SK-N-SH (cell line): Measurements from ENCODE around the gene MAP4K1. TPM values are rescaled to one million over a fixed set of nuclear protein-coding genes. Genes with fewer than 3 reads are reported as not detected.

ENCODE experiments used
- CTCF ChIA-PET: fragments of 300-600, 350-600 bp; formaldehyde crosslinking; extraction: SDS; loops from one replicate; lab custom pipeline; 2021; lab: Yijun Ruan, JAX
- POLR2A ChIA-PET: fragments of 350-600 bp; sonication (Branson Sonifier 250); formaldehyde crosslinking; extraction: SDS; loops from one replicate; lab custom pipeline; 2020; ENCODE audit warnings: antibody characterized with exemption, inconsistent platforms; lab: Yijun Ruan, JAX
- DNase-seq: peaks from one replicate; pipeline ENCODE4 v3.0.0; 2012
- H2AFZ ChIP-seq: fragments of 200-600 bp; sonication (generic); 2 replicates; pipeline ENCODE4 v1.8.1; 2016; ENCODE audit warnings: antibody characterized with exemption, mild to moderate bottlenecking, low read depth
- H3F3A ChIP-seq: fragments of 200-600 bp; sonication (generic); replicated peaks from 2 replicates; pipeline ENCODE3; 2016; ENCODE audit warnings: antibody characterized with exemption, mild to moderate bottlenecking; ENCODE audit not compliant: insufficient read depth
- H3K27ac ChIP-seq, 2 experiments: fragments of 200-500 bp in 1 of 2; fragments of 200-600 bp in 1 of 2; sonication (Bioruptor generic) in 1 of 2; sonication (generic), shearing (Covaris generic) in 1 of 2; 2 replicates each; pipeline versions ENCODE4 v1.5.1 to v1.6.1; 2014 to 2016; ENCODE audit warnings: low read depth in 2 of 2, inconsistent platforms in 1 of 2, low read length in 1 of 2, mild to moderate bottlenecking in 1 of 2, mixed read lengths in 1 of 2
- H3K27me3 ChIP-seq: fragments of 200-600 bp; sonication (generic), shearing (Covaris generic); 2 replicates; pipeline ENCODE4 v1.6.1; 2016; ENCODE audit warnings: mixed run types; ENCODE audit not compliant: insufficient read depth
- H3K36me3 ChIP-seq, 2 experiments: fragments of 200-500 bp in 1 of 2; fragments of 200-600 bp in 1 of 2; sonication (Bioruptor generic) in 1 of 2; sonication (generic) in 1 of 2; replicated peaks in 1 of 2; 2 replicates each; pipeline versions ENCODE3 to v1.5.1; 2014 to 2016; ENCODE audit warnings: low read length in 1 of 2, mild to moderate bottlenecking in 1 of 2; ENCODE audit not compliant: insufficient read depth in 2 of 2, control insufficient read depth in 1 of 2
- H3K4me1 ChIP-seq, 2 experiments: fragments of 200-500 bp in 1 of 2; fragments of 200-600 bp in 1 of 2; sonication (Bioruptor generic) in 1 of 2; sonication (generic), shearing (Covaris generic) in 1 of 2; 2 replicates each; pipeline versions ENCODE4 v1.5.1 to v1.6.1; 2014 to 2016; ENCODE audit warnings: low read depth in 1 of 2, low read length in 1 of 2, mixed run types in 1 of 2; ENCODE audit not compliant: insufficient read depth in 2 of 2, control insufficient read depth in 1 of 2
- H3K4me2 ChIP-seq: fragments of 200-600 bp; sonication (generic), shearing (Covaris generic); 2 replicates; pipeline ENCODE4 v1.6.1; 2017; ENCODE audit warnings: mixed run types
- H3K4me3 ChIP-seq, 2 experiments: fragments of 200-500 bp in 1 of 2; fragments of 200-600 bp in 1 of 2; sonication (Bioruptor generic) in 1 of 2; sonication (generic), shearing (Covaris generic) in 1 of 2; 2 replicates each; pipeline versions ENCODE4 v1.5.1 to v1.8.1; 2014 to 2016; ENCODE audit warnings: low read depth in 2 of 2, inconsistent platforms in 1 of 2, low read length in 1 of 2, mild to moderate bottlenecking in 1 of 2, mixed read lengths in 1 of 2, moderate library complexity in 1 of 2
- H3K79me2 ChIP-seq: fragments of 200-600 bp; sonication (generic); 2 replicates; pipeline ENCODE4 v1.8.1; 2017; ENCODE audit warnings: mild to moderate bottlenecking; ENCODE audit not compliant: insufficient read depth
- H3K9ac ChIP-seq: fragments of 200-600 bp; sonication (generic); 2 replicates; pipeline ENCODE4 v1.6.1; 2017; ENCODE audit warnings: mixed run types
- H3K9me2 ChIP-seq: fragments of 200-600 bp; sonication (generic); 2 replicates; pipeline ENCODE4 v1.6.1; 2017; ENCODE audit warnings: mixed run types
- H3K9me3 ChIP-seq: fragments of 200-600 bp; sonication (generic); 2 replicates; pipeline ENCODE4 v1.6.1; 2017; ENCODE audit warnings: mixed run types, mild to moderate bottlenecking, moderate library complexity
- H4K20me1 ChIP-seq: fragments of 200-600 bp; sonication (generic); 2 replicates; pipeline ENCODE4 v1.6.1; 2017; ENCODE audit warnings: mild to moderate bottlenecking, mixed run types; ENCODE audit not compliant: insufficient read depth
- ELF1 ChIP-seq: IDR thresholded peaks from 2 replicates; pipeline ENCODE4 v1.4.0; 2012
- EP300 ChIP-seq, 2 experiments: IDR thresholded peaks; 2 replicates each; pipeline versions ENCODE4 v1.4.0 to v1.6.1; 2012; ENCODE audit warnings: borderline replicate concordance in 1 of 2, low read depth in 1 of 2, low read length in 1 of 2
- FOSL2 ChIP-seq: IDR thresholded peaks from 2 replicates; pipeline ENCODE4 v1.4.0; 2012; ENCODE audit warnings: low read depth, mild to moderate bottlenecking, moderate library complexity, borderline replicate concordance
- FOXJ3 ChIP-seq: sonication (generic); formaldehyde crosslinking; IDR thresholded peaks from 2 replicates; pipeline ENCODE4 v1.5.1; 2020; ENCODE audit warnings: mild to moderate bottlenecking, missing genetic modification reagents
- GABPA ChIP-seq: IDR thresholded peaks from 2 replicates; pipeline ENCODE4 v1.4.0; 2012; ENCODE audit warnings: low read depth, mild to moderate bottlenecking
- GATA2 ChIP-seq: sonication (generic); formaldehyde crosslinking; IDR thresholded peaks from 2 replicates; pipeline ENCODE4 v1.5.0; 2020; ENCODE audit warnings: mild to moderate bottlenecking, missing genetic modification reagents
- MAX ChIP-seq: IDR thresholded peaks from 2 replicates; pipeline ENCODE4 v1.4.0; 2012; ENCODE audit warnings: low read depth
- MEF2A ChIP-seq: IDR thresholded peaks from 2 replicates; pipeline ENCODE4 v1.4.0; 2012; ENCODE audit warnings: low read depth, borderline replicate concordance
- MXI1 ChIP-seq: IDR thresholded peaks from 2 replicates; pipeline ENCODE4 v1.6.1; 2012; ENCODE audit warnings: mild to moderate bottlenecking, low read depth, low read length, improper control_type of control experiment
- NRF1 ChIP-seq: IDR thresholded peaks from 2 replicates; pipeline ENCODE4 v1.6.1; 2012; ENCODE audit warnings: low read depth, mild to moderate bottlenecking, low read length
- PBX3 ChIP-seq: IDR thresholded peaks from 2 replicates; pipeline ENCODE4; 2012
- RCOR1 ChIP-seq: fragments of 150-350 bp; IDR thresholded peaks from 2 replicates; pipeline ENCODE4 v1.6.1; 2017; ENCODE audit warnings: antibody characterized with exemption, low read length
- RXRA ChIP-seq: IDR thresholded peaks from 2 replicates; pipeline ENCODE4 v1.4.0; 2012; ENCODE audit warnings: low read depth, mild to moderate bottlenecking, borderline replicate concordance
- SIN3A ChIP-seq: IDR thresholded peaks from 2 replicates; pipeline ENCODE4 v1.6.1; 2012; ENCODE audit warnings: low read depth, mild to moderate bottlenecking, low read length, moderate library complexity, borderline replicate concordance
- TEAD4 ChIP-seq: IDR thresholded peaks from 2 replicates; pipeline ENCODE4 v1.4.0; 2012; ENCODE audit warnings: mild to moderate bottlenecking, borderline replicate concordance; ENCODE audit not compliant: insufficient read depth
- WGBS: methylation state at CpG from one replicate; pipeline ENCODE4 v1.1.6; 2017; ENCODE audit warnings: low lambda C conversion rate; 5-methylcytosine and 5-hydroxymethylcytosine counted together
- polyA plus RNA-seq, 3 experiments: library from polyadenylated mRNA; depleted of rRNA; stranded (reverse); fragments of >200 nt; gene quantifications; 2 replicates each; pipeline ENCODE4 v1.2.3, GENCODE V29; 2012

MAP4K1 gene
- polyA plus RNA-seq, 1 of the 3 experiments (the other 2 are of a cell fraction) = 0.31 TPM

GRCh38 chr19:38539751-38540150, 78.0 kb downstream of the MAP4K1 start:
- H3K27ac ChIP-seq = no peak overlapping the region
- peaks cover 6% of the 10 kb centered on the region for H3F3A ChIP-seq
- H3K4me3 ChIP-seq = no peak overlapping the region
- H4K20me1 ChIP-seq = no peaks in the 10 kb centered on the region
- H2AFZ ChIP-seq = no peak overlapping the region
- ChIA-PET CTCF (no interaction called here), POLR2A (no interaction called here)
- no peak overlapping the region for H3K4me2 ChIP-seq
- H3K36me3 ChIP-seq = no peaks in the 10 kb centered on the region
- no peak for DNase-seq
- no peaks in the 10 kb centered on the region for H3K27me3 ChIP-seq
- peaks cover 3 to 12% of the 10 kb centered on the region in 2 experiments; a peak in 2 of 4 replicates for H3K4me1 ChIP-seq
- no peaks in the 10 kb centered on the region for H3K79me2 ChIP-seq
- H3K9me3 ChIP-seq = no peaks in the 10 kb centered on the region; the same call in 1 of the 2 replicates
- no peaks in the 10 kb centered on the region for H3K9me2 ChIP-seq
- WGBS = 0% methylated on average over 1 of the region's 1 CpG
- no peak overlapping the region for H3K9ac ChIP-seq
- TF ChIP-seq RXRA (no peak), TEAD4 (no peak), FOXJ3 (no peak)

GRCh38 chr19:38538793-38539528, 78.8 kb downstream of the MAP4K1 start:
- CTCF ChIA-PET = no interaction called here
- no peaks in the 10 kb centered on the region for H3K79me2 ChIP-seq
- no peaks in the 10 kb centered on the region for H4K20me1 ChIP-seq
- H3K36me3 ChIP-seq = no peaks in the 10 kb centered on the region
- H3K27me3 ChIP-seq = no peaks in the 10 kb centered on the region
- H3K9me2 ChIP-seq = no peaks in the 10 kb centered on the region
- no peaks in the 10 kb centered on the region for H3F3A ChIP-seq
- no peak for DNase-seq
- peaks cover 0 to 7% of the 10 kb centered on the region in 2 experiments; a peak in 1 of 4 replicates for H3K4me1 ChIP-seq
- TF ChIP-seq GABPA (no peak), MXI1 (no peak), RCOR1 (no peak), MEF2A (no peak), PBX3 (no peak), GATA2 (CRISPR knock-in tag) (no peak), FOXJ3 (no peak), NRF1 (no peak), ELF1 (no peak), EP300 (IDR thresholded peaks at IDR 0.05; ENCODE audit: borderline replicate concordance in 1 of 2, low read depth in 1 of 2, low read length in 1 of 2) (no peak), SIN3A (no peak), FOSL2 (no peak), MAX (no peak)
- TF ChIP-seq, all 33 proteins: peak for 0
- 34% methylated on average over 6 of the region's 6 CpGs for WGBS
- H3K27ac ChIP-seq = no peak overlapping the region
- no peak overlapping the region for H3K4me2 ChIP-seq
- H3K9me3 ChIP-seq = no peaks in the 10 kb centered on the region; the same call in 1 of the 2 replicates
- no peak overlapping the region for H3K9ac ChIP-seq
- H2AFZ ChIP-seq = no peak overlapping the region
- H3K4me3 ChIP-seq = no peak overlapping the region
- POLR2A ChIA-PET = no interaction called here
